ENCODE results near the gene OMA1.

Gene OMA1

GRCh38 chr1:58457023-58457635 is 89.4 kb downstream of the OMA1 start:
- TF ChIP-seq ZFP3 (CRISPR knock-in tag; IDR thresholded peaks at IDR 0.05) (no peak), ISL1 (CRISPR knock-in tag; IDR thresholded peaks at IDR 0.05) (no peak), SNAI2 (CRISPR knock-in tag; IDR thresholded peaks at IDR 0.05) (no peak), OSR1 (CRISPR knock-in tag; IDR thresholded peaks at IDR 0.05) (no peak), RARB (CRISPR knock-in tag; IDR thresholded peaks at IDR 0.05) (no peak), GLIS3 (CRISPR knock-in tag; IDR thresholded peaks at IDR 0.05) (no peak), ZC3H10 (CRISPR knock-in tag; IDR thresholded peaks at IDR 0.05) (no peak), PPARA (CRISPR knock-in tag; IDR thresholded peaks at IDR 0.05; ENCODE audit: borderline replicate concordance) (no peak), ZNF8 (CRISPR knock-in tag; IDR thresholded peaks at IDR 0.05) (no peak), ESRRG (CRISPR knock-in tag; IDR thresholded peaks at IDR 0.05) (no peak), CSDC2 (CRISPR knock-in tag; IDR thresholded peaks at IDR 0.05) (no peak), ARNTL (CRISPR knock-in tag; IDR thresholded peaks at IDR 0.05; ENCODE audit: borderline replicate concordance, low read depth) (no peak)
- TF ChIP-seq, protein P1, sequence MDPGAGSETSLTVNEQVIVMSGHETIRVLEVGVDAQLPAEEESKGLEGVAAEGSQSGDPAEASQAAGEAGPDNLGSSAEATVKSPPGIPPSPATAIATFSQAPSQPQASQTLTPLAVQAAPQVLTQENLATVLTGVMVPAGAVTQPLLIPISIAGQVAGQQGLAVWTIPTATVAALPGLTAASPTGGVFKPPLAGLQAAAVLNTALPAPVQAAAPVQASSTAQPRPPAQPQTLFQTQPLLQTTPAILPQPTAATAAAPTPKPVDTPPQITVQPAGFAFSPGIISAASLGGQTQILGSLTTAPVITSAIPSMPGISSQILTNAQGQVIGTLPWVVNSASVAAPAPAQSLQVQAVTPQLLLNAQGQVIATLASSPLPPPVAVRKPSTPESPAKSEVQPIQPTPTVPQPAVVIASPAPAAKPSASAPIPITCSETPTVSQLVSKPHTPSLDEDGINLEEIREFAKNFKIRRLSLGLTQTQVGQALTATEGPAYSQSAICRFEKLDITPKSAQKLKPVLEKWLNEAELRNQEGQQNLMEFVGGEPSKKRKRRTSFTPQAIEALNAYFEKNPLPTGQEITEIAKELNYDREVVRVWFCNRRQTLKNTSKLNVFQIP (CRISPR knock-in tag; IDR thresholded peaks at IDR 0.05; ENCODE audit: borderline replicate concordance, low read depth), result no peak
- TF ChIP-seq, protein P2, sequence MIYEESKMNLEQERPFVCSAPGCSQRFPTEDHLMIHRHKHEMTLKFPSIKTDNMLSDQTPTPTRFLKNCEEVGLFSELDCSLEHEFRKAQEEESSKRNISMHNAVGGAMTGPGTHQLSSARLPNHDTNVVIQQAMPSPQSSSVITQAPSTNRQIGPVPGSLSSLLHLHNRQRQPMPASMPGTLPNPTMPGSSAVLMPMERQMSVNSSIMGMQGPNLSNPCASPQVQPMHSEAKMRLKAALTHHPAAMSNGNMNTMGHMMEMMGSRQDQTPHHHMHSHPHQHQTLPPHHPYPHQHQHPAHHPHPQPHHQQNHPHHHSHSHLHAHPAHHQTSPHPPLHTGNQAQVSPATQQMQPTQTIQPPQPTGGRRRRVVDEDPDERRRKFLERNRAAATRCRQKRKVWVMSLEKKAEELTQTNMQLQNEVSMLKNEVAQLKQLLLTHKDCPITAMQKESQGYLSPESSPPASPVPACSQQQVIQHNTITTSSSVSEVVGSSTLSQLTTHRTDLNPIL (CRISPR knock-in tag; IDR thresholded peaks at IDR 0.05; ENCODE audit: low read depth), result no peak
- TF ChIP-seq, protein P3, sequence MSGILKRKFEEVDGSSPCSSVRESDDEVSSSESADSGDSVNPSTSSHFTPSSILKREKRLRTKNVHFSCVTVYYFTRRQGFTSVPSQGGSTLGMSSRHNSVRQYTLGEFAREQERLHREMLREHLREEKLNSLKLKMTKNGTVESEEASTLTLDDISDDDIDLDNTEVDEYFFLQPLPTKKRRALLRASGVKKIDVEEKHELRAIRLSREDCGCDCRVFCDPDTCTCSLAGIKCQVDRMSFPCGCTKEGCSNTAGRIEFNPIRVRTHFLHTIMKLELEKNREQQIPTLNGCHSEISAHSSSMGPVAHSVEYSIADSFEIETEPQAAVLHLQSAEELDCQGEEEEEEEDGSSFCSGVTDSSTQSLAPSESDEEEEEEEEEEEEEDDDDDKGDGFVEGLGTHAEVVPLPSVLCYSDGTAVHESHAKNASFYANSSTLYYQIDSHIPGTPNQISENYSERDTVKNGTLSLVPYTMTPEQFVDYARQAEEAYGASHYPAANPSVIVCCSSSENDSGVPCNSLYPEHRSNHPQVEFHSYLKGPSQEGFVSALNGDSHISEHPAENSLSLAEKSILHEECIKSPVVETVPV (CRISPR knock-in tag; IDR thresholded peaks at IDR 0.05), result no peak
- ATAC-seq, result peak; percentile 53

GRCh38 chr1:58456470-58456869 is 90.1 kb downstream of the OMA1 start:
- peak; percentile 63; the same call in 2 of the 3 replicates for ATAC-seq
- TF ChIP-seq ISL1 (CRISPR knock-in tag; IDR thresholded peaks at IDR 0.05) (no peak), ESRRG (CRISPR knock-in tag; IDR thresholded peaks at IDR 0.05) (no peak), SNAI2 (CRISPR knock-in tag; IDR thresholded peaks at IDR 0.05) (no peak), PATZ1 (CRISPR knock-in tag; IDR thresholded peaks at IDR 0.05; ENCODE audit: borderline replicate concordance) (no peak), PPARA (CRISPR knock-in tag; IDR thresholded peaks at IDR 0.05; ENCODE audit: borderline replicate concordance) (no peak), ZNF565 (CRISPR knock-in tag; conservative IDR thresholded peaks at IDR 0.05; ENCODE audit: low read depth) (no peak), CSDC2 (CRISPR knock-in tag; IDR thresholded peaks at IDR 0.05) (no peak), TCF4 (CRISPR knock-in tag; IDR thresholded peaks at IDR 0.05; ENCODE audit: borderline replicate concordance) (no peak), ARNTL (CRISPR knock-in tag; IDR thresholded peaks at IDR 0.05; ENCODE audit: borderline replicate concordance, low read depth) (no peak), ZFP30 (CRISPR knock-in tag; IDR thresholded peaks at IDR 0.05) (no peak), OSR1 (CRISPR knock-in tag; IDR thresholded peaks at IDR 0.05) (no peak), TOX (CRISPR knock-in tag; IDR thresholded peaks at IDR 0.05; ENCODE audit: borderline replicate concordance) (no peak), BACH2 (CRISPR knock-in tag; IDR thresholded peaks at IDR 0.05; ENCODE audit: borderline replicate concordance) (no peak), ZFP3 (CRISPR knock-in tag; IDR thresholded peaks at IDR 0.05) (no peak), ZC3H10 (CRISPR knock-in tag; IDR thresholded peaks at IDR 0.05) (no peak), ZNF8 (CRISPR knock-in tag; IDR thresholded peaks at IDR 0.05) (no peak)
- TF ChIP-seq, protein P3 (CRISPR knock-in tag; IDR thresholded peaks at IDR 0.05), result no peak
- TF ChIP-seq, protein P2 (CRISPR knock-in tag; IDR thresholded peaks at IDR 0.05; ENCODE audit: low read depth), result no peak
- TF ChIP-seq, protein P4, sequence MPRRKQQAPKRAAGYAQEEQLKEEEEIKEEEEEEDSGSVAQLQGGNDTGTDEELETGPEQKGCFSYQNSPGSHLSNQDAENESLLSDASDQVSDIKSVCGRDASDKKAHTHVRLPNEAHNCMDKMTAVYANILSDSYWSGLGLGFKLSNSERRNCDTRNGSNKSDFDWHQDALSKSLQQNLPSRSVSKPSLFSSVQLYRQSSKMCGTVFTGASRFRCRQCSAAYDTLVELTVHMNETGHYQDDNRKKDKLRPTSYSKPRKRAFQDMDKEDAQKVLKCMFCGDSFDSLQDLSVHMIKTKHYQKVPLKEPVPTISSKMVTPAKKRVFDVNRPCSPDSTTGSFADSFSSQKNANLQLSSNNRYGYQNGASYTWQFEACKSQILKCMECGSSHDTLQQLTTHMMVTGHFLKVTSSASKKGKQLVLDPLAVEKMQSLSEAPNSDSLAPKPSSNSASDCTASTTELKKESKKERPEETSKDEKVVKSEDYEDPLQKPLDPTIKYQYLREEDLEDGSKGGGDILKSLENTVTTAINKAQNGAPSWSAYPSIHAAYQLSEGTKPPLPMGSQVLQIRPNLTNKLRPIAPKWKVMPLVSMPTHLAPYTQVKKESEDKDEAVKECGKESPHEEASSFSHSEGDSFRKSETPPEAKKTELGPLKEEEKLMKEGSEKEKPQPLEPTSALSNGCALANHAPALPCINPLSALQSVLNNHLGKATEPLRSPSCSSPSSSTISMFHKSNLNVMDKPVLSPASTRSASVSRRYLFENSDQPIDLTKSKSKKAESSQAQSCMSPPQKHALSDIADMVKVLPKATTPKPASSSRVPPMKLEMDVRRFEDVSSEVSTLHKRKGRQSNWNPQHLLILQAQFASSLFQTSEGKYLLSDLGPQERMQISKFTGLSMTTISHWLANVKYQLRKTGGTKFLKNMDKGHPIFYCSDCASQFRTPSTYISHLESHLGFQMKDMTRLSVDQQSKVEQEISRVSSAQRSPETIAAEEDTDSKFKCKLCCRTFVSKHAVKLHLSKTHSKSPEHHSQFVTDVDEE (CRISPR knock-in tag; IDR thresholded peaks at IDR 0.05), result no peak
- TF ChIP-seq, protein P1 (CRISPR knock-in tag; IDR thresholded peaks at IDR 0.05; ENCODE audit: borderline replicate concordance, low read depth), result no peak
